Neutrophil (primary cell): Measurements from ENCODE around the gene CRK.
A peak's percentile ranks its signal among the peaks of the same experiment; 100 is the strongest.
"Not testable (repeated sequence)": the region's sequence is repeated elsewhere in the genome, so short reads cannot be mapped to it uniquely, and the experiment has no call there.

Experiments used
- H3K27ac ChIP-seq: fragments of 200-600 bp; sonication (generic); 2 replicates; pipeline ENCODE4 v1.5.1; 2016; ENCODE audit warnings: mild to moderate bottlenecking, moderate library complexity
- H3K27me3 ChIP-seq: fragments of 200-600 bp; sonication (generic); 2 replicates; pipeline ENCODE4 v1.6.0; 2016; ENCODE audit warnings: mild to moderate bottlenecking
- H3K36me3 ChIP-seq: fragments of 200-600 bp; sonication (generic); 2 replicates; pipeline ENCODE4 v1.5.1; 2017
- H3K4me1 ChIP-seq, 2 experiments: fragments of 200-600 bp in 1 of 2; sonication (generic) in 1 of 2; 1 replicate in 1 of 2; 2 replicates in 1 of 2; pipeline versions ENCODE4 v1.5.1 to v1.6.1; 2013 to 2016; ENCODE audit warnings: low read depth in 1 of 2, low read length in 1 of 2, mild to moderate bottlenecking in 1 of 2, moderate library complexity in 1 of 2; ENCODE audit not compliant: control insufficient read depth in 1 of 2, insufficient read depth in 1 of 2
- H3K4me3 ChIP-seq, 2 experiments: fragments of 200-600 bp in 1 of 2; sonication (generic) in 1 of 2; 1 replicate in 1 of 2; 2 replicates in 1 of 2; pipeline ENCODE4 v1.5.1; 2013 to 2016; ENCODE audit warnings: low read depth in 1 of 2, low read length in 1 of 2, mild to moderate bottlenecking in 1 of 2, moderate library complexity in 1 of 2
- H3K9me3 ChIP-seq: fragments of 200-600 bp; sonication (generic); 2 replicates; pipeline ENCODE4 v1.5.1; 2016
- CTCF ChIP-seq: fragments of 200-600 bp; sonication (generic); IDR thresholded peaks from 2 replicates; pipeline ENCODE4 v1.5.1; 2016; ENCODE audit warnings: antibody characterized with exemption

The CRK gene

GRCh38 chr17:1384905-1385435, 71.1 kb downstream of the CRK start:
- Histone ChIP-seq H3K27ac (peak overlapping the region; percentile 74), H3K9me3 (no peaks in the 10 kb centered on the region), H3K27me3 (no peaks in the 10 kb centered on the region), H3K36me3 (no peaks in the 10 kb centered on the region), H3K4me3 (no peak overlapping the region), H3K4me1 (peaks cover 32 to 36% of the 10 kb centered on the region in 2 experiments)
- no peak for TF ChIP-seq CTCF

GRCh38 chr17:1379930-1380313, 76.1 kb downstream of the CRK start:
- Histone ChIP-seq H3K36me3 (no peaks in the 10 kb centered on the region), H3K4me1 (no peaks in the 10 kb centered on the region), H3K27ac (no peak overlapping the region), H3K4me3 (no peak overlapping the region), H3K9me3 (no peaks in the 10 kb centered on the region), H3K27me3 (no peaks in the 10 kb centered on the region)
- no peak for TF ChIP-seq CTCF

GRCh38 chr17:1379208-1379929, 76.7 kb downstream of the CRK start:
- no peak for TF ChIP-seq CTCF
- H3K4me1 ChIP-seq: no peaks in the 10 kb centered on the region
- no peaks in the 10 kb centered on the region for H3K36me3 ChIP-seq
- H3K27me3 ChIP-seq: no peaks in the 10 kb centered on the region
- H3K4me3 ChIP-seq: no peak overlapping the region
- no peak overlapping the region for H3K27ac ChIP-seq
- no peaks in the 10 kb centered on the region for H3K9me3 ChIP-seq

- not testable (repeated sequence) for H3K36me3 ChIP-seq, H3K9me3 ChIP-seq, H3K4me1 ChIP-seq, H3K4me3 ChIP-seq, H3K27me3 ChIP-seq, H3K27ac ChIP-seq
These were observed 77.6 kb downstream of the CRK start for GRCh38 chr17:1378476-1378860.

- Histone ChIP-seq H3K9me3 (no peaks in the 10 kb centered on the region), H3K4me1 (no peaks in the 10 kb centered on the region), H3K27ac (no peak overlapping the region), H3K27me3 (no peaks in the 10 kb centered on the region), H3K36me3 (peaks cover 4% of the 10 kb centered on the region), H3K4me3 (no peak overlapping the region)
- TF ChIP-seq CTCF: no peak
These were observed 78.7 kb downstream of the CRK start for GRCh38 chr17:1377334-1377733.

GRCh38 chr17:1376061-1376460, 80.0 kb downstream of the CRK start:
- Histone ChIP-seq H3K4me3 (no peak overlapping the region), H3K4me1 (no peaks in the 10 kb centered on the region)
- TF ChIP-seq CTCF: no peak

More at GRCh38 chr17:1376061-1376460, 80.0 kb downstream of the CRK start:
- no peaks in the 10 kb centered on the region for H3K9me3 ChIP-seq
- peaks cover 4% of the 10 kb centered on the region for H3K36me3 ChIP-seq
- H3K27me3 ChIP-seq: no peaks in the 10 kb centered on the region
- no peak overlapping the region for H3K27ac ChIP-seq
